ENCODE measurements around the gene CAMKK1. TPM values are rescaled to one million over a fixed set of nuclear protein-coding genes. Genes with fewer than 3 reads are reported as not detected.

The CAMKK1 gene
- total and polyA plus RNA-seq, 12 donors, result 1.8 to 5.7 (median 3.6) TPM

- H3K4me1 ChIP-seq, result peaks cover 0 to 33% (median 15%) of the 10 kb centered on the region in 9 donors
- no peaks in the 10 kb centered on the region for H3K9me3 ChIP-seq
- ATAC-seq (no peak), DNase-seq (no peak)
- peak overlapping the region in 3 of 10 donors; percentile 34 to 55 (median 42) for H3K27ac ChIP-seq
- 90 to 93% methylated on average over 11 of the region's 11 CpGs for WGBS, 2 donors
- TF ChIP-seq CTCF (IDR thresholded peaks at IDR 0.05), result no peak
- H3K27me3 ChIP-seq, result no peaks in the 10 kb centered on the region
- intact Hi-C loops (cut with DNase I), result loop anchor here in 7 of 10 donors (5.0 to 10.0 kb wide), 6 partner anchors 43 to 164 kb away; no protein-coding TSS in a partner anchor
- no peak overlapping the region for H3K4me3 ChIP-seq
- H3K36me3 ChIP-seq, result no peaks in the 10 kb centered on the region
Observed at GRCh38 chr17:3910420-3911270, 17.8 kb upstream of the CAMKK1 start.

- no peak overlapping the region for H3K27ac ChIP-seq
- no peak for TF ChIP-seq CTCF (IDR thresholded peaks at IDR 0.05)
- H3K9me3 ChIP-seq, result no peaks in the 10 kb centered on the region
- H3K27me3 ChIP-seq, result no peaks in the 10 kb centered on the region
- ATAC-seq, result no peak
- no peak for DNase-seq
- H3K36me3 ChIP-seq, result no peaks in the 10 kb centered on the region
- H3K4me3 ChIP-seq, result no peak overlapping the region
- H3K4me1 ChIP-seq, result peaks cover 0 to 26% (median 15%) of the 10 kb centered on the region in 9 donors
- 94% methylated on average over 12 of the region's 12 CpGs for WGBS, 2 donors
- intact Hi-C loops (cut with DNase I), result loop anchor here in 2 of 10 donors (5.0 kb wide), 2 partner anchors 42 to 47 kb away; no protein-coding TSS in a partner anchor
Observed at GRCh38 chr17:3909257-3909656, 16.4 kb upstream of the CAMKK1 start.

GRCh38 chr17:3907483-3908216 is 14.8 kb upstream of the CAMKK1 start:
- TF ChIP-seq CTCF (IDR thresholded peaks at IDR 0.05), result peak in 7 of 9 donors; percentile 24 to 51 (median 34)
- H3K27me3 ChIP-seq, result no peaks in the 10 kb centered on the region
- peaks cover 0 to 15% (median 10%) of the 10 kb centered on the region in 9 donors for H3K4me1 ChIP-seq
- no peak for DNase-seq
- whole genome bisulfite sequencing, 2 donors, result 85% methylated on average over 11 of the region's 11 CpGs
- ATAC-seq, result no peak
- no peaks in the 10 kb centered on the region for H3K36me3 ChIP-seq
- H3K9me3 ChIP-seq, result no peaks in the 10 kb centered on the region
- H3K27ac ChIP-seq, result no peak overlapping the region
- intact Hi-C loops (cut with DNase I), result loop anchor here in 2 of 10 donors (5.0 kb wide), 2 partner anchors 40 to 45 kb away; no protein-coding TSS in a partner anchor
- H3K4me3 ChIP-seq, result no peak overlapping the region

GRCh38 chr17:3906881-3907280 is 14.0 kb upstream of the CAMKK1 start:
- 90 to 91% methylated on average over 4 of the region's 4 CpGs for WGBS, 2 donors
- H3K4me3 ChIP-seq, result no peak overlapping the region
- H3K27ac ChIP-seq, result no peak overlapping the region
- ATAC-seq (no peak), DNase-seq (no peak)
- no peaks in the 10 kb centered on the region for H3K9me3 ChIP-seq
- TF ChIP-seq CTCF (IDR thresholded peaks at IDR 0.05), result no peak
- no peaks in the 10 kb centered on the region for H3K36me3 ChIP-seq
- peaks cover 0 to 12% (median 9%) of the 10 kb centered on the region in 9 donors for H3K4me1 ChIP-seq
- intact Hi-C loops (cut with DNase I), result loop anchor here in 2 of 10 donors (5.0 kb wide), 2 partner anchors 40 to 45 kb away; no protein-coding TSS in a partner anchor
- no peaks in the 10 kb centered on the region for H3K27me3 ChIP-seq
